GM12878 (cell line): Measurements from ENCODE around the gene DOCK7. TPM values are rescaled to one million over a fixed set of nuclear protein-coding genes. Genes with fewer than 3 reads are reported as not detected.
"Not testable (repeated sequence)": the region's sequence is repeated elsewhere in the genome, so short reads cannot be mapped to it uniquely, and the experiment has no call there.

Experiments
- ATAC-seq: fragments of 200-7000 bp; cut with Tn5 transposase; 3 replicates; pipeline ENCODE4 v1.9.1; 2020; ENCODE audit warnings: mild to moderate bottlenecking, moderate library complexity
- BruUV-seq: library from RNA; stranded (reverse); fragments of 400-500 nt; replicated peaks from 2 replicates; lab custom pipeline; 2021; lab: Mats Ljungman, UMichigan
- CTCF ChIA-PET: fragments of 300-600 bp; sonication (Branson Sonifier 250); formaldehyde crosslinking; extraction: SDS; loops from one replicate; lab custom pipeline; 2021; ENCODE audit warnings: inconsistent platforms; lab: Yijun Ruan, JAX
- POLR2A ChIA-PET: fragments of 350-600 bp; formaldehyde crosslinking; extraction: SDS; loops from one replicate; lab custom pipeline; 2021; ENCODE audit warnings: inconsistent platforms; lab: Charles Lee
- RAD21 ChIA-PET: fragments of 300-600 bp; sonication (Branson Sonifier 250); formaldehyde crosslinking; loops from one replicate; lab custom pipeline; 2023; ENCODE audit warnings: antibody characterized with exemption; ENCODE audit not compliant: unreplicated experiment; lab: Charles Lee
- SMC1A ChIA-PET: fragments of 300-600 bp; sonication (Branson Sonifier 250); formaldehyde crosslinking; loops from one replicate; lab custom pipeline; 2023; ENCODE audit not compliant: unreplicated experiment, uncharacterized antibody; lab: Charles Lee
- DNase-seq: peaks from one replicate; pipeline ENCODE4 v3.0.0-alpha.2; 2011; ENCODE audit warnings: low read depth, low spot score
- FAIRE-seq: peaks from 3 replicates; lab custom pipeline; 2011; peaks lifted over from hg19 to GRCh38; lab: Jason Lieb, UNC
- H2AFZ ChIP-seq: 2 replicates; pipeline ENCODE4 v1.6.0; 2011; ENCODE audit warnings: low read depth, low read length, control low read depth; ENCODE audit not compliant: control insufficient read depth
- H3K27ac ChIP-seq: 2 replicates; pipeline ENCODE4 v1.5.1; 2011; ENCODE audit warnings: control low read depth; ENCODE audit not compliant: control insufficient read depth, insufficient read depth
- H3K27me3 ChIP-seq, 2 experiments: replicated peaks in 1 of 2; 2 replicates each; pipeline versions ENCODE4 v1.6.0 to v1.6.1; 2011; ENCODE audit warnings: low read length in 1 of 2; ENCODE audit not compliant: control insufficient read depth in 2 of 2, insufficient read depth in 2 of 2
- H3K36me3 ChIP-seq, 2 experiments: 2 replicates each; pipeline ENCODE4 v1.5.1; 2011; ENCODE audit warnings: low read length in 1 of 2; ENCODE audit not compliant: control insufficient read depth in 2 of 2, insufficient read depth in 2 of 2
- H3K4me1 ChIP-seq: 2 replicates; pipeline ENCODE4 v1.6.1; 2011; ENCODE audit warnings: mild to moderate bottlenecking, low read length, moderate library complexity, mixed read lengths; ENCODE audit not compliant: control insufficient read depth, insufficient read depth
- H3K4me2 ChIP-seq: 2 replicates; pipeline ENCODE4 v1.6.0; 2011; ENCODE audit warnings: control low read depth; ENCODE audit not compliant: control insufficient read depth, insufficient read depth
- H3K4me3 ChIP-seq: fragments of 200-600 bp; sonication (generic); 2 replicates; pipeline ENCODE4 v1.5.1; 2016
- H3K79me2 ChIP-seq: 2 replicates; pipeline ENCODE4 v1.6.0; 2011; ENCODE audit warnings: low read length; ENCODE audit not compliant: control insufficient read depth, insufficient read depth
- H3K9ac ChIP-seq: 2 replicates; pipeline ENCODE4 v1.8.0; 2011; ENCODE audit warnings: low read length, control low read depth, mixed read lengths; ENCODE audit not compliant: control insufficient read depth, insufficient read depth
- H3K9me3 ChIP-seq: replicated peaks from 3 replicates; pipeline ENCODE4 v1.5.1; 2011; ENCODE audit warnings: mild to moderate bottlenecking, low read length; ENCODE audit not compliant: control insufficient read depth, insufficient read depth
- H4K20me1 ChIP-seq: 2 replicates; pipeline ENCODE4 v1.6.0; 2011; ENCODE audit not compliant: control insufficient read depth, insufficient read depth
- FOS ChIP-seq: IDR thresholded peaks from 3 replicates; pipeline ENCODE4 v1.6.1; 2011; ENCODE audit warnings: borderline replicate concordance; ENCODE audit not compliant: insufficient read length; ENCODE audit errors: extremely low read depth
- SIN3A ChIP-seq: IDR thresholded peaks from 2 replicates; pipeline ENCODE4 v1.6.1; 2012; ENCODE audit warnings: low read depth, low read length, improper control_type of control experiment
- SRF ChIP-seq, 2 experiments: IDR thresholded peaks; 2 replicates each; pipeline ENCODE4 v1.6.1; 2011; ENCODE audit warnings: low read depth in 2 of 2, low read length in 2 of 2, mild to moderate bottlenecking in 1 of 2, moderate library complexity in 1 of 2
- STAT3 ChIP-seq: IDR thresholded peaks from 2 replicates; pipeline ENCODE4 v1.6.1; 2011; ENCODE audit warnings: low read depth, low read length, improper control_type of control experiment
- TBL1XR1 ChIP-seq: IDR thresholded peaks from 2 replicates; pipeline ENCODE4 v1.6.1; 2012; ENCODE audit warnings: low read depth, low read length, improper control_type of control experiment
- WGBS: methylation state at CpG from one replicate; pipeline ENCODE4 v1.1.6; 2016; ENCODE audit warnings: low lambda C conversion rate; ENCODE audit not compliant: insufficient replicate concordance, insufficient coverage; ENCODE audit errors: missing lambda C conversion rate; 5-methylcytosine and 5-hydroxymethylcytosine counted together
- in situ Hi-C: fragments of 300-500 bp; cut with MboI; formaldehyde crosslinking; loops from 9 replicates; pipeline ENCODE4 v1.14.3; 2018; ENCODE audit warnings: mixed read lengths
- intact Hi-C: fragments of 100-400 bp; cut with micrococcal nuclease; formaldehyde crosslinking; loops from one replicate; pipeline ENCODE4 v1.14.2; 2022; ENCODE audit not compliant: unreplicated experiment
- polyA plus RNA-seq, 11 experiments: library from polyadenylated mRNA; depleted of rRNA in 4 of 11; unstranded in 6 of 11; stranded (reverse) in 5 of 11; fragments of >200 nt; fragmentation: Nextera tagmentation in 4 of 11; fragmentation: Illumina TruSeq in 1 of 11; extraction: Ambion mirVana in 4 of 11; extraction: Trizol in 1 of 11; gene quantifications; 1 replicate in 1 of 11; 2 replicates in 10 of 11; pipeline versions ENCODE4 v1.2.1 to v1.2.3, GENCODE V29; 2011 to 2016; ENCODE audit warnings: inconsistent platforms in 2 of 11, missing spikeins in 2 of 11, low read depth in 1 of 11
- total RNA-seq, 4 experiments: library from RNA; depleted of rRNA in 3 of 4; stranded (reverse); fragments of >200 nt in 3 of 4; fragmentation: Illumina TruSeq in 1 of 4; extraction: Trizol in 1 of 4; gene quantifications; 2 replicates each; pipeline versions ENCODE4 v1.2.1 to v1.2.3, GENCODE V29; 2013 to 2021

Gene DOCK7
- total and polyA plus RNA-seq, 10 of the 15 experiments (the other 5 are each of a cell fraction or from before 2014, with no cell fraction given): 4.8 to 34.6 (median 26.9) TPM

DNA sequence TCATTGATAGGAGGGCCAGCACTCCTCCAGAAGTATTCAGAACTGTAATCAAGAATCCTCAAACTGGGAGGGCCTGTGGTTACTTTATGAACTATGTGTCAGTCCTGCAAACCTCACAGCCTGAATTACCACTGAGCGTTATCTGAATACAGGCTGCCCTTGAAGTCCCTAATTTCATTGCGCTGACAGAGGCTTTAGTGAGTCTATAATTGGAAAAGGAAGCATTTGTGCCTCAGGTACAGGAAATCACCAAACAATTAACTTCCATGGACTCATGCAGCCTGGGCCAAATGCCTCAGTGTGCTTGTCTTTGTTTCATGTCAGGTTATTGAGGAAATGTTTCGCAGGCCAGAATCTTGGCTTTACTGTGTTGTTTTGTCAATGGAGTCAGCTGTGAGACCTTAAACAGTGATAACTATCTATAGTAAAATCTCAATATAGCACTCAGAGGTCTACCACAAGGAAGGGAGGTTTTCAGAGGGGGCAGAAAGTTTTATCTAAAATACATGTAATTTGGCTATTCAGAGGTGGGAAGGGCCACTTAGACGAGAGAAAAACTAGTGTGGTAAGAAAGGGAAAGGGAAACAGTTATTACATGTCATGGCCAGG, 32.9 kb upstream of the DOCK7 start (continued):
- no peak for TF ChIP-seq SIN3A
- no peak for TF ChIP-seq TBL1XR1
- no peak for TF ChIP-seq STAT3

DNA sequence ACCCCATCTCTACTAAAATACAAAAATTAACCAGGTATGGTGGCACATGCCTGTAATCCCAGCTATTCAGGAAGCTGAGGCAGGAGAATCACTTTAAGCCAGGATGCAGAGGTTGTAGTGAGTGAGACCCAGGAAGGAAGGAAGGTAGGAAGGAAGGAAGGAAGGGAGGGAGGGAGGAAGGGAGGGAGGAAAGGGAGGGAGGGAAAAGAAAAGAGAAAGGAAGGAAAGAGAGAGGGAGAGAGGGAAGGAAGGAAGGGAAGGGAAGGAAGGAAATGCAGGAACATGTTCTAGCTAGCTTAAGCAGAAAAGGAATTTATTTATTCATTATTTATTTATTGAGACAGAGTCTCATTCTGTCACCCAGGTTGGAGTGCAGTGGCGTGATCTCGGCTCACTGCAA, 30.2 kb upstream of the DOCK7 start:
- H3K9me3 ChIP-seq, BruUV-seq, FAIRE-seq, SMC1A ChIA-PET, H3K4me3 ChIP-seq, H3K36me3 ChIP-seq, H4K20me1 ChIP-seq, in situ Hi-C loops, POLR2A ChIA-PET, H3K4me1 ChIP-seq, H3K27ac ChIP-seq, DNase-seq, ATAC-seq, RAD21 ChIA-PET, H3K4me2 ChIP-seq, CTCF ChIA-PET, H2AFZ ChIP-seq, H3K27me3 ChIP-seq, H3K9ac ChIP-seq, intact Hi-C loops, H3K79me2 ChIP-seq: not testable (repeated sequence)
- 98% methylated on average over 2 of the region's 2 CpGs for WGBS

DNA sequence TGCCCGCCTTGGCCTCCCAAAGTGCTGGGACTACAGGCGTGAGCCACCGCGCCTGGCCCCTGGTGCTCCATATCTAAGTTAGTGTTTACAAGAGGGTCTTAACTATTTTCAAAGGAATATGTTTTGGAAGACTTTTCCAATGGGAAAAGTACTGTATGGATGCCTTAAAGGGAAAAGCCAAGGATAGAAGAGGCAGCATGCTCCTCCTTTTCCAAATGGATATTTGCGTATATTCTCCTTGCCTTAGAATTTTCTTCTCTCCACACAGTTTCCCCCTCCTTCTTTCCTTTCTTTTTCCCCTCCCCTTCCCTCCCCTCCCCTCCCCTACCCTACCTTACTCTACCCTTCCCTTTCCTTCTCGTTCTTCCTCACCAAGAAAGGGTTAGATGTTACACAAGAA, 29.3 kb upstream of the DOCK7 start:
- Histone ChIP-seq H3K36me3 (no peaks in the 10 kb centered on the region), H2AFZ (no peak overlapping the region), H3K9me3 (no peaks in the 10 kb centered on the region), H3K4me1 (no peaks in the 10 kb centered on the region), H3K27ac (no peak overlapping the region), H3K79me2 (no peaks in the 10 kb centered on the region), H3K9ac (no peak overlapping the region), H3K4me2 (no peak overlapping the region), H4K20me1 (no peaks in the 10 kb centered on the region), H3K27me3 (no peaks in the 10 kb centered on the region), H3K4me3 (no peak overlapping the region)
- no TSS peak for BruUV-seq
- no peak for TF ChIP-seq SRF (IDR thresholded peaks at IDR 0.05; ENCODE audit: low read depth in 2 of 2, low read length in 2 of 2)
- no peak for TF ChIP-seq FOS
- DNase-seq: no peak
- no peak for ATAC-seq
- in situ Hi-C loops: no loop called here
- ChIA-PET SMC1A (no interaction called here), POLR2A (interaction anchor here (0.5 kb wide), 1 partner anchor 212 kb away, joined by 3 read pairs; no protein-coding TSS in a partner anchor), CTCF (no interaction called here), RAD21 (interaction anchor here (0.6 kb wide), 1 partner anchor 409 kb away, joined by 3 read pairs; no protein-coding TSS in a partner anchor)
- intact Hi-C loops: no loop called here
- no peak for FAIRE-seq
- 83% methylated on average over 5 of the region's 6 CpGs for WGBS
